Activated CD4-positive, alpha-beta T cell treated with anti-CD3 and anti-CD28 coated beads, Interleukin-2, amount 10 ng/mL, durations not matched to agents 7 days and 5 days (primary cell): Measurements from ENCODE around the gene SIRT5. TPM values are rescaled to one million over a fixed set of nuclear protein-coding genes. Genes with fewer than 3 reads are reported as not detected.

ENCODE experiments used
- CTCF ChIA-PET: fragments of 350-600 bp; sonication (Branson Sonifier 250); formaldehyde crosslinking; loops from one replicate; lab custom pipeline; 2021; ENCODE audit warnings: antibody characterized with exemption; lab: Charles Lee
- POLR2A ChIA-PET: fragments of 350-600 bp; sonication (Branson Sonifier 250); formaldehyde crosslinking; loops from one replicate; lab custom pipeline; 2021; ENCODE audit warnings: antibody characterized with exemption; lab: Charles Lee
- DNase-seq: peaks from one replicate; pipeline ENCODE4 v3.0.0-alpha.2; 2020
- H3K27ac Mint-ChIP-seq: one replicate; pipeline ENCODE4 v1.8.0; 2021; ENCODE audit warnings: mild to moderate bottlenecking, moderate library complexity, mixed read lengths
- H3K27me3 Mint-ChIP-seq: one replicate; pipeline ENCODE4 v1.8.0; 2021; ENCODE audit warnings: mixed read lengths
- H3K36me3 Mint-ChIP-seq: one replicate; pipeline ENCODE4 v1.8.0; 2021; ENCODE audit warnings: low read depth, mixed read lengths
- H3K4me1 Mint-ChIP-seq: one replicate; pipeline ENCODE4 v1.8.0; 2021; ENCODE audit warnings: mixed read lengths
- H3K4me3 Mint-ChIP-seq: one replicate; pipeline ENCODE4 v1.8.0; 2021; ENCODE audit warnings: mild to moderate bottlenecking, moderate library complexity, mixed read lengths
- H3K9me3 Mint-ChIP-seq: one replicate; pipeline ENCODE4 v1.8.0; 2021; ENCODE audit warnings: mixed read lengths
- total RNA-seq, 2 experiments: library from RNA; stranded (reverse); gene quantifications; one replicate each; pipeline ENCODE4 v1.2.3, GENCODE V29; 2021

The SIRT5 gene
- total RNA-seq, 2 experiments from 2014 or later, result 14.3 to 19.4 TPM

DNA sequence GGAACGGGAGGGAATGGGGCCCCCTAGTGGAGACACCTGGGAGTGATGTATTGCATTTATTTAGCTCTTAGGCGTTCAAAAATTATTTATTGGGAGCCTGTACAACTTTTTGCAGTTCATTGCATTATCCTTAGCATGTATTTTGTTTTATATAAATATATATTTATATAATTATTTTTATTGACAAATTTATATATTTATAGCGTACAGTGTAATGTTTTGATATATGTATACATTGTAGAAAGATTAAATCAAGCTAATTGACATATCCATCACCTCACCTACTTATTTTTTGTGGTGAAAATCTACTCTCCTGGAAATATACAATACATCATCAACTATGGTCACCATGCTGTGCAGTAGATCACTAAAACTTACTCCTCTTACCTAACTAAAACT lies 975 bp downstream of the SIRT5 start:
- DNase-seq, result no peak
- peak overlapping the region; percentile 98 for H3K27ac Mint-ChIP-seq
- ChIA-PET POLR2A (interaction anchor here (0.6 to 1.3 kb wide), 3 partner anchors 106 to 247 kb away, joined by 4 to 5 read pairs (median 5); partner anchors contain the start of gene TBC1D7), CTCF (interaction anchor here (0.6 to 3.7 kb wide), 36 partner anchors 9 to 491 kb away, joined by 3 to 26 read pairs (median 4); partner anchors contain the start of genes GFOD1, NOL7 and TBC1D7)
- peaks cover 6% of the 10 kb centered on the region for H3K9me3 Mint-ChIP-seq
- peaks cover 10% of the 10 kb centered on the region for H3K36me3 Mint-ChIP-seq
- H3K4me3 Mint-ChIP-seq, result peak overlapping the region; percentile 88
- no peaks in the 10 kb centered on the region for H3K27me3 Mint-ChIP-seq
- peaks cover 34% of the 10 kb centered on the region for H3K4me1 Mint-ChIP-seq

DNA sequence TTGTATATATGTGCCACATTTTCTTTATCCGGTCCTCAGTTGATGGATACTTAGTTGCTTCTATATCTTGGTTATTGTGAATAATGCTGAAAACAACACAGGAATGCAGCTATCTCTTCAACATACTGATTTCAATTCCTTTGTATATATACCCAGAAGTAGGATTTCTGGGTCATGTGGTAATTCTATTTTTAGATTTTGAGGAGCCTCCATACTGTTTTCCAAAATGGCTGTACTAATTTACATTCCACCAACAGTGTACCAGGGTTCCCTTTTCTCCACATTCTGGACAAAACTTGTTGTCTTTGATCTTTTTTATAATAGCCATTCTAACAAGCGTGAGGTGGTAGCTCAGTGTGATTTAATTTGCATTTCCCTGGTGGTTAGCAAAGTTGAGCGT lies 1.6 kb downstream of the SIRT5 start:
- Mint-ChIP-seq H3K4me1 (peaks cover 34% of the 10 kb centered on the region), H3K36me3 (peaks cover 12% of the 10 kb centered on the region), H3K27ac (peak overlapping the region; percentile 7), H3K9me3 (peaks cover 6% of the 10 kb centered on the region), H3K27me3 (no peaks in the 10 kb centered on the region), H3K4me3 (peak overlapping the region; percentile 26)
- ChIA-PET POLR2A (interaction anchor here (0.6 kb wide), 1 partner anchor 14 kb away, joined by 4 read pairs; no protein-coding TSS in a partner anchor), CTCF (interaction anchor here (0.7 to 2.7 kb wide), 10 partner anchors 12 to 237 kb away, joined by 3 to 17 read pairs (median 8); partner anchors contain the start of genes GFOD1 and NOL7)
- DNase-seq, result no peak

DNA sequence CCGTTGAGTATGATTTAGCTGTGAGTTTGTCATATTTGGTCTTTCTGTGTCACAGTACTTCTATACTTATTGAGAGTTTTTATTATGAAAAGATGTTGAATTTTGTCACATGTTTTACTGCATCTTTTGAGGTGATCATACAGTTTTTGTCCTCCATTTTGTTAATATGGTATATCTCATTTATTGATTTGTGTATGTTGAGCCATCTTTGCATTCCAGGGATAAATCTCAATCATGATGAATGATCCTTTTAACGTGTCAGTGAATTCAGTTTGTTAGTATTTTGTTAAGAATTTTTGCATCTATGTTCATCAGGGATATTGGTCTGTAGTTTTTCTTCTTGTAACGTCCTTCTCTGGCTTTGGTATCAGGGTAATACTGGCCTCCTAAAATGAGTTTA lies 3.5 kb downstream of the SIRT5 start:
- no peak overlapping the region for H3K4me3 Mint-ChIP-seq
- H3K4me1 Mint-ChIP-seq, result peaks cover 29% of the 10 kb centered on the region
- no peak for DNase-seq
- CTCF ChIA-PET, result no interaction called here
- H3K36me3 Mint-ChIP-seq, result peaks cover 17% of the 10 kb centered on the region
- H3K9me3 Mint-ChIP-seq, result peaks cover 6% of the 10 kb centered on the region
- POLR2A ChIA-PET, result no interaction called here
- H3K27ac Mint-ChIP-seq, result no peak overlapping the region
- no peaks in the 10 kb centered on the region for H3K27me3 Mint-ChIP-seq

DNA sequence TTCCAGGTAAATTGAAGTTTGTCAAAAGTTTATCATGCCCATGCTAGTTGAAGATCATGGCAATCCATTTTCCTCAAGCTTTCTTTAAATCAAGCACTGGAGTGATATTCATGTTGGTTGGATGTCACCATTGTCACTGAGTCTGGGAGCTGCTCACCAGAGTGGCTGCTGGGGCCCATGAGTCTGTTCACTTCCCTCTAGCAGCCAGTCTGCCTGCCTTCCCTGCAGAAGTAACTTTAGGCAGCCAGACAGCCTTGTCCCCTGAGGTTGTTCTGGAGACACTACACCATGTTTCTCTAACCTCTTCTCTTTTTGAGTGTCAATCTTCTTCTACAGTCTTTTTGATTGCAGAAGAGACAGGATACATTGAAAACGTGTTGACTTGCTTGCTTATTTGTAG lies 5.5 kb downstream of the SIRT5 start:
- H3K4me3 Mint-ChIP-seq, result no peak overlapping the region
- CTCF ChIA-PET, result interaction anchor here (1.0 kb wide), 1 partner anchor 14 kb away, joined by 3 read pairs; no protein-coding TSS in a partner anchor
- H3K27ac Mint-ChIP-seq, result no peak overlapping the region
- POLR2A ChIA-PET, result no interaction called here
- DNase-seq, result no peak
- peaks cover 6% of the 10 kb centered on the region for H3K9me3 Mint-ChIP-seq
- H3K36me3 Mint-ChIP-seq, result peaks cover 23% of the 10 kb centered on the region
- H3K4me1 Mint-ChIP-seq, result peaks cover 17% of the 10 kb centered on the region
- H3K27me3 Mint-ChIP-seq, result no peaks in the 10 kb centered on the region

DNA sequence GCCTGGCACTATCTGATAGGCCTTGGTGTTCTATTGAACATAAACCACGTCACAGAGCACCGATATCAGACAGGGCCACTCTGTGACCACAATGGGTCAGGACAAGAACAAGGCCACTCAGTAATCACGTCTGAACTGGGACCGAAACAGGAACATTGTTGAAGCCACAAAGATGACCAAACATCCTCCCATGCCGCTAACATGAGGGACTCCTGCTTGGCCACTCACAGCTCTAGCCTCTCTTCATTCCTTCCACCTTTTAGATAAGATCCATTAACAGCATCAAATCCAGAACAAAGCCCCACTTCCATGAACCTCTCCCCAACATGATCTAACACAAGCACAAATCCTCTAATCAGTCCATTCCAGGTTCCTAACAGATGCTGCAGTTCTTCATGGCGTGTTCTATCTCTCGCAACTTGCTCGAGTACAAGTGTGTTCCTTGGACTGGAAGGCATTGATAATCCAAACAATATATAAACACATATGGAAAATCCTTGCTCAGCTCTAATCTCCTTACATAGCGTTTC lies 7.4 kb downstream of the SIRT5 start:
- H3K4me1 Mint-ChIP-seq, result peaks cover 2% of the 10 kb centered on the region
- DNase-seq, result no peak
- no peak overlapping the region for H3K4me3 Mint-ChIP-seq
- POLR2A ChIA-PET, result no interaction called here
- no peak overlapping the region for H3K27ac Mint-ChIP-seq
- H3K9me3 Mint-ChIP-seq, result peaks cover 6% of the 10 kb centered on the region
- CTCF ChIA-PET, result no interaction called here
- H3K27me3 Mint-ChIP-seq, result no peaks in the 10 kb centered on the region
- peaks cover 34% of the 10 kb centered on the region for H3K36me3 Mint-ChIP-seq

DNA sequence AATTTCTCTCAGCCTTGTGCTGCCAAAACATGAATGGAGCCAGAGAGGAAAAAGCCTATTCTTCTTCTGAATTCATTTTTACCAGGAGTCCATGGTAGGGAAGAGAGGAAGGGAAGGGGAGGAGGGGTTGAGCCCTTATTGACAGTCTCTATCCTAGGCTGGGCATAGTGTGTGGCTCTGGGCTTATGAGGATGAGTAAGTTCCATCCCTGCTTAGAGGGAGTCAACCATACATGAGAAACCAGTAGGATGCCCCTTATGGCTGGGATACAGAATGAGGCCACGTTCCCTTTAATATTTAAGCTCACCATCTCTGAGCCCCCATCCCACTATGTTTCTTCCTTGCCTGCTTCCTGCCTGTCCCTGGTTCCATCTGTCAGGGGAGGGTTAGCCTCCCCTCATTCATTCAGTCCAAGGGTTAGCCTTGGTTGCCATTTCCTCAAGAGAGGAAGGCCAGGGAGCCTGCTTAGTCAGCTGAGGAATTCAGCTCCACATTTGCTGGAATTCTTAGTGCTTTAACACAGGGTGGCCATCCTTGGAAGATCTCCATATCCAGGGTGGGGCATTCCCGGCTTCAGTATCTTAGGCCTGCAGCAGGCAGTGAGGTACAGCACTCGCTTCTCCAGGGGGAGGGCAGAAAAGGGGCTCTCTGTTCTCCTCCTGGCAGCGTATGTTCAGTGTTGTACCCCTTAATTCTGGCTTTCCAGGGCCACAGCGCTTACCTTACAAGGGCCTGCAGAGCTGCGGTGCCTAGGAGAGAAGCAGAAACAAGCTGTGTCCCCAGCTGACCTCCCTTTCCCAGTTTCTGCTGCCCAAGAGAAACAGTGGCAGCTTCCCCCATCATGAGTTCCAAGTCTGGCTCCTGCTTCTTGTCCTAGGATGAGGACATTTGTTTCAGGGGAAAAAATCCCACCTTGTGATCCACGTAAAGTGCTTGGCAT lies 12.5 kb downstream of the SIRT5 start:
- H3K27ac Mint-ChIP-seq, result no peak overlapping the region
- no peaks in the 10 kb centered on the region for H3K27me3 Mint-ChIP-seq
- no peaks in the 10 kb centered on the region for H3K4me1 Mint-ChIP-seq
- no peak overlapping the region for H3K4me3 Mint-ChIP-seq
- CTCF ChIA-PET, result interaction anchor here (0.6 to 4.4 kb wide), 4 partner anchors 12 to 480 kb away, joined by 3 to 17 read pairs (median 4); partner anchors contain the start of genes NOL7 and SIRT5
- DNase-seq, result no peak
- POLR2A ChIA-PET, result no interaction called here
- H3K9me3 Mint-ChIP-seq, result no peaks in the 10 kb centered on the region
- peaks cover 22% of the 10 kb centered on the region for H3K36me3 Mint-ChIP-seq

DNA sequence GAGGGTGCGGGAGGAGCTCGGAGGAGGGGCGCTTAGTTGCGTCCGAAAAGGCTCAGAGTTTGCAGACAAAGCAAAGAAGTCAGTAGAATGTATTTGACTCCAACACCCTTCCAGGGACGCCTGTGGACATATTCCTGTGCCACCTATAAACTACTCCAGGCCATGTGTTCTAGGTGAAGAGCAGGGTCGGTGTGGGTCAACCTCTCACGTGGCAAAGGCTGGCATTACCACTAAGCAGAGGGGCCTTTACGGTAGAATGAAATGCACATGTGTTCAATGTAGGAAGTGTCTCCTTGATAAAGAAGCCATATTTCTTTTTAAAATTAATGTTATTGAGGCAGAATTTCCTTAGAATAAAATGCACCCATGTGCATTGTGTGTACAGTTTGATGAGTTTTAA lies 15.4 kb downstream of the SIRT5 start:
- Mint-ChIP-seq H3K36me3 (peaks cover 18% of the 10 kb centered on the region), H3K4me1 (peaks cover 8% of the 10 kb centered on the region), H3K9me3 (no peaks in the 10 kb centered on the region), H3K27ac (no peak overlapping the region), H3K4me3 (no peak overlapping the region), H3K27me3 (no peaks in the 10 kb centered on the region)
- no peak for DNase-seq
- ChIA-PET CTCF (interaction anchor here (4.4 kb wide), 1 partner anchor 15 kb away, joined by 17 read pairs; the partner anchor contains the start of gene SIRT5), POLR2A (no interaction called here)

DNA sequence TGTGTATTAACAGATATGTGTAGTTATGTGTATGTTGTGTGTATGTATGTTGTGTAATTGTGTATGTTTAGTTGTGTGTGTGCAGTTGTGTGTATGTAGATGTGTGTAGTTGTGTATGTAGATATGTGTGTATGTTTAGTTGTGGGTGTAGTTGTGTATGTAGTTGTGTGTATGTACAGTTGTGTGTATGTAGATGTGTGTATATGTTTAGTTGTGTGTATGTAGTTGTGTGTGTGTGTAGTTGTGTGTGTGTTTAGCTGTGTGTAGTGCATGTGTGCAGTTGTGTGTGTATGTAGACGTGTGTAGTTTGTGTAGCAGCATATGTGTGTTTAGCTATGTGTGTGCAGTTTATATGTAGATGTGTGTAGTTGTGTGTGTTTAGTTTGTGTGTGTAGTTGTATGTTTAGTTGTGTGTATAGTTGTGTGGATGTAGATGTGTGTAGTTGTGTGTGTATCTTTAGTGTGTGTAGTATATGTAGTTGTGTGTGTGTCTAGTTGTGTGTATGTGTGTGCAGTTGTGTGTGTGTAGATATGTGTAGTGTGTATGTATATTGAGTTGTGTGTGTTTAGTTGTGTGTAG lies 16.3 kb downstream of the SIRT5 start:
- ChIA-PET CTCF (interaction anchor here (1.3 kb wide), 1 partner anchor 24 kb away, joined by 4 read pairs; the partner anchor contains the start of gene NOL7), POLR2A (no interaction called here)
- Mint-ChIP-seq H3K36me3 (peaks cover 13% of the 10 kb centered on the region), H3K9me3 (no peaks in the 10 kb centered on the region), H3K4me1 (peaks cover 14% of the 10 kb centered on the region), H3K27me3 (no peaks in the 10 kb centered on the region), H3K4me3 (no peak overlapping the region), H3K27ac (no peak overlapping the region)
- no peak for DNase-seq

DNA sequence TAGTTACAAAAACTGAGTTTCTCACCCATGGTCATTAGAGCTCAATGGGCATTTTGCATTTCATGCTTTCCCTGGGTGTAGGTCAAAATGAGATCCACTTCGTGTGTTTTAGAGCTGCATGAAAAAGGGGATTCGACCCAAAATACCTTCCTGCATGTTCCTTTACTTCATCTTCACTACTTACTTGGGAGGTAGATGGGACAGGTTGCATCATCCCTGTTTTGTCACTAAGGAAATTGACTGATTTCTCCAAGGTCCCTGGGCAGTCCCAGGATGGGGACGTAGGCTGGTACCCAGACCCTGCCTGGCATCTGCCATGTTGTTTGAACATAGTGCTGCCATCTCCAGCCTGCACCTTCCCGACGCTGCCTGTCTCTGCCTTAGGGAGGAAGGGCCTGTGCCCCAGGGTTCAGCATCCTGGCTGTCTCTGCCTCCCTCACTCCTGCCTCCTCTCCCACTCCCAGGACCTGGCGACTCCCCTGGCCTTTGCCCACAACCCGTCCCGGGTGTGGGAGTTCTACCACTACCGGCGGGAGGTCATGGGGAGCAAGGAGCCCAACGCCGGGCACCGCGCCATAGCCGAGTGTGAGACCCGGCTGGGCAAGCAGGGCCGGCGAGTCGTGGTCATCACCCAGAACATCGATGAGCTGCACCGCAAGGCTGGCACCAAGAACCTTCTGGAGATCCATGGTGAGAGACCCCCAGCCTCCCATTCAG lies 17.0 kb downstream of the SIRT5 start:
- CTCF ChIA-PET, result interaction anchor here (1.3 kb wide), 1 partner anchor 24 kb away, joined by 4 read pairs; the partner anchor contains the start of gene NOL7
- Mint-ChIP-seq H3K9me3 (no peaks in the 10 kb centered on the region), H3K27ac (no peak overlapping the region), H3K4me3 (no peak overlapping the region), H3K36me3 (peaks cover 10% of the 10 kb centered on the region), H3K27me3 (no peaks in the 10 kb centered on the region), H3K4me1 (peaks cover 17% of the 10 kb centered on the region)
- POLR2A ChIA-PET, result no interaction called here
- no peak for DNase-seq

DNA sequence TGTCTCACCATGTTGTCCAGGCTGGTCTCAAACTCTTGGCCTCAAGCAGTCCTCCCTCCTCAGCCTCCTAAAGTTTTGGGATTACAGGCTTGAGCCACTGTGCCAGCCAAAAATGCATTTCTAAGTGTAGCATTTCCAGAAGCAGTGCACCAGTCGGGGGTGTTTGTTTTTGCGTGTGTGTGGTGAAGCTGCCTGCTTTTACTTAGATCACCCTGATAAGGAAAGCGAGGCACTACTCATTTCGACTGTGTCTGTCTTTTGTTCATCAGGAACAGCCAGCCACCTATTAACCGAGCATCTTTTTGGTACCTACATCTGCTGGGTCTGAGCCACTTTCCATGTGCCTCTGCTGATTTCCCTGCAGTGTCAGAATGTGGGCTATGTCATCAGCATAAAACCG lies 18.7 kb downstream of the SIRT5 start:
- ChIA-PET POLR2A (no interaction called here), CTCF (interaction anchor here (1.4 kb wide), 1 partner anchor 18 kb away, joined by 8 read pairs; the partner anchor contains the start of gene SIRT5)

DNA sequence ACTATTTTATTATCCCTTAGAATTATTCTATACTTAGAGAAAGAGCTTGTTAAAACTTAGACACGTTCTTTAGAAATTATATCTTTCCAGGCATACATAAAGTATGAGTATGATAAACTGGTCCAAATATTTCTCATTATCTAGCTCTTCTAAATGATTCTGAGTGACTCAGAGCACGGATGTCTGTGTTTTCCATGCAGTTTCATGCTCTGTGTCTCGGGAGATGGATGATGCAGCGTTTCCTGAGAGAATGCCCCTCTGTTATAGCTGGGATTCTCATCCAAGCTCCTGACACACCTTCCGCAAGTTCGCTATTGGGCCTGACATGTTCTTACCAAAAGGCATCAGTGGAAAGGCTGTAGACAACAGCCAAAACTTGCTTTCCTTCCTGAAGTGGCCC lies 19.3 kb downstream of the SIRT5 start:
- DNase-seq, result no peak
- Mint-ChIP-seq H3K27ac (no peak overlapping the region), H3K4me3 (no peak overlapping the region), H3K27me3 (no peaks in the 10 kb centered on the region), H3K9me3 (no peaks in the 10 kb centered on the region), H3K36me3 (peaks cover 18% of the 10 kb centered on the region), H3K4me1 (peaks cover 21% of the 10 kb centered on the region)
- ChIA-PET CTCF (interaction anchor here (0.5 to 1.0 kb wide), 4 partner anchors 11 to 1572 kb away, joined by 3 to 5 read pairs (median 4); no protein-coding TSS in a partner anchor), POLR2A (no interaction called here)

More for the DNA sequence above, 18.7 kb downstream of the SIRT5 start:
- Mint-ChIP-seq H3K27me3 (no peaks in the 10 kb centered on the region), H3K4me3 (no peak overlapping the region), H3K27ac (peak overlapping the region; percentile 60), H3K4me1 (peaks cover 21% of the 10 kb centered on the region), H3K9me3 (no peaks in the 10 kb centered on the region), H3K36me3 (peaks cover 15% of the 10 kb centered on the region)
- no peak for DNase-seq

DNA sequence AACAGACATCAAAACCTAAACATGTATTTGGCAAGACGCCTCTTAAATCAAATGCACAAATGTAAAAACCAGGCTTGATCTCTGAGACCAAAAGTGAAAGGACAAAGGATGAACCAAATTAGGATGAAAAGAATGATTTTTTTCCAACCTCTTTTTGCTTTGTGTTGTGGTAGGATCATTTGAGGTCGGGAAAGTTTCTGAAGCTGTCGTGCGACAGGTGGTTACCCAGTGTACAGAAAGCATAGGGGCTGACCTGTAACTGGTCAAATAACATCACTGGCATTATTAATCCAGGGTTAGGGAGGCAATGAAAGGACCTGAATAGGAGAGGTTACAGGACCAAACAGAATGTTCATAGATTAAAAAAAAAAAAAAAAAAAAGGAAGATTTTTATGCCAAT lies 22.7 kb downstream of the SIRT5 start:
- POLR2A ChIA-PET, result no interaction called here
- no peak for DNase-seq
- Mint-ChIP-seq H3K9me3 (no peaks in the 10 kb centered on the region), H3K27me3 (no peaks in the 10 kb centered on the region), H3K27ac (no peak overlapping the region), H3K4me1 (peaks cover 21% of the 10 kb centered on the region), H3K4me3 (no peak overlapping the region), H3K36me3 (peaks cover 26% of the 10 kb centered on the region)
- CTCF ChIA-PET, result no interaction called here
